SU-DHL-6 (cell line): ENCODE results near the gene IKBKE.

Source experiments
- EZH2phosphoT487 ChIP-seq: fragments of 200-600 bp; sonication (generic), shearing (Covaris generic); conservative IDR thresholded peaks from 2 replicates; pipeline ENCODE4 v1.6.1; 2018; ENCODE audit warnings: mild to moderate bottlenecking, antibody characterized with exemption, low read length, moderate library complexity, mixed read lengths
- TF ChIP-seq, protein P1 (sequence below): fragments of 200-600 bp; sonication (generic); IDR thresholded peaks from one replicate; pipeline ENCODE4 v1.5.1; 2017; ENCODE audit warnings: antibody characterized with exemption, mild to moderate bottlenecking, low read length, moderate library complexity; ENCODE audit not compliant: insufficient read depth, poor library complexity, severe bottlenecking

- TF ChIP-seq, protein P1, sequence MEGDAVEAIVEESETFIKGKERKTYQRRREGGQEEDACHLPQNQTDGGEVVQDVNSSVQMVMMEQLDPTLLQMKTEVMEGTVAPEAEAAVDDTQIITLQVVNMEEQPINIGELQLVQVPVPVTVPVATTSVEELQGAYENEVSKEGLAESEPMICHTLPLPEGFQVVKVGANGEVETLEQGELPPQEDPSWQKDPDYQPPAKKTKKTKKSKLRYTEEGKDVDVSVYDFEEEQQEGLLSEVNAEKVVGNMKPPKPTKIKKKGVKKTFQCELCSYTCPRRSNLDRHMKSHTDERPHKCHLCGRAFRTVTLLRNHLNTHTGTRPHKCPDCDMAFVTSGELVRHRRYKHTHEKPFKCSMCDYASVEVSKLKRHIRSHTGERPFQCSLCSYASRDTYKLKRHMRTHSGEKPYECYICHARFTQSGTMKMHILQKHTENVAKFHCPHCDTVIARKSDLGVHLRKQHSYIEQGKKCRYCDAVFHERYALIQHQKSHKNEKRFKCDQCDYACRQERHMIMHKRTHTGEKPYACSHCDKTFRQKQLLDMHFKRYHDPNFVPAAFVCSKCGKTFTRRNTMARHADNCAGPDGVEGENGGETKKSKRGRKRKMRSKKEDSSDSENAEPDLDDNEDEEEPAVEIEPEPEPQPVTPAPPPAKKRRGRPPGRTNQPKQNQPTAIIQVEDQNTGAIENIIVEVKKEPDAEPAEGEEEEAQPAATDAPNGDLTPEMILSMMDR, result no peak
- TF ChIP-seq EZH2phosphoT487, result no peak
These were observed 20.0 kb upstream of the IKBKE start for GRCh38 chr1:206450281-206450680.
